Ishikawa (cell line): Measurements from ENCODE around the gene AP1G1.

ENCODE experiments used
- CEBPB ChIP-seq: IDR thresholded peaks from 2 replicates; pipeline ENCODE4 v1.6.1; 2012
- CREB1 ChIP-seq: IDR thresholded peaks from 2 replicates; pipeline ENCODE4 v1.6.1; 2012; ENCODE audit warnings: low read depth
- EGR1 ChIP-seq: IDR thresholded peaks from 2 replicates; pipeline ENCODE4 v1.6.1; 2012
- EP300 ChIP-seq: IDR thresholded peaks from 2 replicates; pipeline ENCODE4 v1.6.1; 2012; ENCODE audit warnings: borderline replicate concordance
- FOXM1 ChIP-seq: IDR thresholded peaks from 2 replicates; pipeline ENCODE4 v1.6.1; 2012; ENCODE audit warnings: low read depth, borderline replicate concordance
- MAX ChIP-seq: IDR thresholded peaks from 2 replicates; pipeline ENCODE4 v1.6.1; 2012
- NFIC ChIP-seq: IDR thresholded peaks from 2 replicates; pipeline ENCODE4 v1.6.1; 2012
- RAD21 ChIP-seq: IDR thresholded peaks from 2 replicates; pipeline ENCODE4 v1.6.1; 2012; ENCODE audit warnings: low read depth
- REST ChIP-seq: IDR thresholded peaks from 2 replicates; pipeline ENCODE4 v1.6.1; 2012; ENCODE audit warnings: low read depth, mild to moderate bottlenecking
- TAF1 ChIP-seq: IDR thresholded peaks from 2 replicates; pipeline ENCODE4 v1.6.1; 2012; ENCODE audit warnings: low read depth, mild to moderate bottlenecking
- TCF12 ChIP-seq: IDR thresholded peaks from 2 replicates; pipeline ENCODE4 v1.6.1; 2012; ENCODE audit warnings: low read depth
- TEAD4 ChIP-seq: IDR thresholded peaks from 2 replicates; pipeline ENCODE4 v1.6.1; 2012
- USF1 ChIP-seq: IDR thresholded peaks from 2 replicates; pipeline ENCODE4 v1.6.1; 2012
- YY1 ChIP-seq: IDR thresholded peaks from 2 replicates; pipeline ENCODE4 v1.6.1; 2012; ENCODE audit warnings: low read depth
- ZBTB7A ChIP-seq: IDR thresholded peaks from 2 replicates; pipeline ENCODE4 v1.6.1; 2012; ENCODE audit warnings: low read depth

The AP1G1 gene

GRCh38 chr16:71726476-71727315, 81.9 kb downstream of the AP1G1 start:
- TF ChIP-seq CEBPB (no peak), REST (no peak), TCF12 (no peak), TAF1 (no peak), USF1 (no peak), ZBTB7A (no peak), CREB1 (no peak), EGR1 (no peak), FOXM1 (no peak), RAD21 (no peak), NFIC (no peak), YY1 (no peak), EP300 (no peak), TEAD4 (no peak), MAX (no peak)

- TF ChIP-seq USF1 (no peak), EGR1 (no peak), NFIC (no peak), RAD21 (no peak), REST (no peak), CEBPB (no peak), MAX (no peak), EP300 (no peak), CREB1 (no peak), TEAD4 (no peak), ZBTB7A (no peak), TCF12 (no peak; the same call in 1 of the 2 replicates), YY1 (no peak)
Observed at GRCh38 chr16:71724320-71724751, 84.3 kb downstream of the AP1G1 start, which contains the start of gene PHLPP2. TSS of gene PHLPP2 (minus strand) at chr16:71724701. CDS start at chr16:71714795, 9,906 bp downstream.

GRCh38 chr16:71723537-71724319, 84.9 kb downstream of the AP1G1 start:
- TF ChIP-seq TEAD4 (peak; percentile 39; the same call in 1 of the 2 replicates), CREB1 (no peak), EGR1 (0 out of 2 replicates have a peak, but pooled peaks have one; percentile 40), MAX (peak; percentile 67), REST (no peak), CEBPB (no peak), TAF1 (peak; percentile 19; the same call in 1 of the 2 replicates), NFIC (no peak), FOXM1 (no peak), ZBTB7A (peak; percentile 13; the same call in 1 of the 2 replicates)
